ENCODE measurements around the gene RNF123.

The RNF123 gene

GRCh38 chr3:49707113-49707480 lies 17.7 kb downstream of the RNF123 start:
- Histone ChIP-seq H3K36me3 (ENCODE audit: control insufficient read depth in 5 of 5, insufficient read depth in 5 of 5, low read length in 5 of 5) (peaks cover 0 to 68% (median 54%) of the 10 kb centered on the region in 5 donors), H3K9ac (ENCODE audit: low read length in 5 of 5) (peak overlapping the region in 1 of 5 donors; percentile 26), H3K4me3 (ENCODE audit: low read depth in 1 of 5, low read length in 5 of 5) (no peak overlapping the region), H3K27me3 (ENCODE audit: control insufficient read depth in 5 of 5, insufficient read depth in 4 of 5, low read length in 5 of 5) (no peaks in the 10 kb centered on the region), H3K4me1 (ENCODE audit: control insufficient read depth in 5 of 5, insufficient read depth in 5 of 5, low read length in 5 of 5) (no peaks in the 10 kb centered on the region), H3K9me3 (ENCODE audit: control insufficient read depth in 5 of 5, low read length in 5 of 5) (no peaks in the 10 kb centered on the region), H3K27ac (ENCODE audit: low read depth, low read length) (no peak overlapping the region)

- H3K9me3 ChIP-seq (ENCODE audit: control insufficient read depth in 5 of 5, low read length in 5 of 5), result no peaks in the 10 kb centered on the region
- H3K36me3 ChIP-seq (ENCODE audit: control insufficient read depth in 5 of 5, insufficient read depth in 5 of 5, low read length in 5 of 5), result peaks cover 0 to 69% (median 49%) of the 10 kb centered on the region in 5 donors
- no peak overlapping the region for H3K27ac ChIP-seq (ENCODE audit: low read depth, low read length)
- no peaks in the 10 kb centered on the region for H3K27me3 ChIP-seq (ENCODE audit: control insufficient read depth in 5 of 5, insufficient read depth in 4 of 5, low read length in 5 of 5)
- no peak overlapping the region for H3K9ac ChIP-seq (ENCODE audit: low read length in 5 of 5)
- no peak overlapping the region for H3K4me3 ChIP-seq (ENCODE audit: low read depth in 1 of 5, low read length in 5 of 5)
- H3K4me1 ChIP-seq (ENCODE audit: control insufficient read depth in 5 of 5, insufficient read depth in 5 of 5, low read length in 5 of 5), result no peaks in the 10 kb centered on the region
Observed at GRCh38 chr3:49709852-49710251, 20.5 kb downstream of the RNF123 start.

GRCh38 chr3:49711489-49711888 lies 22.1 kb downstream of the RNF123 start:
- H3K4me3 ChIP-seq (ENCODE audit: low read depth in 1 of 5, low read length in 5 of 5), result no peak overlapping the region
- no peaks in the 10 kb centered on the region for H3K27me3 ChIP-seq (ENCODE audit: control insufficient read depth in 5 of 5, insufficient read depth in 4 of 5, low read length in 5 of 5)
- no peak overlapping the region for H3K27ac ChIP-seq (ENCODE audit: low read depth, low read length)
- H3K4me1 ChIP-seq (ENCODE audit: control insufficient read depth in 5 of 5, insufficient read depth in 5 of 5, low read length in 5 of 5), result no peaks in the 10 kb centered on the region
- peaks cover 0 to 69% (median 44%) of the 10 kb centered on the region in 5 donors for H3K36me3 ChIP-seq (ENCODE audit: control insufficient read depth in 5 of 5, insufficient read depth in 5 of 5, low read length in 5 of 5)
- no peaks in the 10 kb centered on the region for H3K9me3 ChIP-seq (ENCODE audit: control insufficient read depth in 5 of 5, low read length in 5 of 5)
- H3K9ac ChIP-seq (ENCODE audit: low read length in 5 of 5), result no peak overlapping the region

GRCh38 chr3:49712166-49712565 lies 22.8 kb downstream of the RNF123 start:
- H3K9ac ChIP-seq (ENCODE audit: low read length in 5 of 5), result no peak overlapping the region
- no peak overlapping the region for H3K4me3 ChIP-seq (ENCODE audit: low read depth in 1 of 5, low read length in 5 of 5)
- no peaks in the 10 kb centered on the region for H3K27me3 ChIP-seq (ENCODE audit: control insufficient read depth in 5 of 5, insufficient read depth in 4 of 5, low read length in 5 of 5)
- H3K36me3 ChIP-seq (ENCODE audit: control insufficient read depth in 5 of 5, insufficient read depth in 5 of 5, low read length in 5 of 5), result peaks cover 0 to 64% (median 40%) of the 10 kb centered on the region in 5 donors
- H3K9me3 ChIP-seq (ENCODE audit: control insufficient read depth in 5 of 5, low read length in 5 of 5), result no peaks in the 10 kb centered on the region
- no peak overlapping the region for H3K27ac ChIP-seq (ENCODE audit: low read depth, low read length)
- H3K4me1 ChIP-seq (ENCODE audit: control insufficient read depth in 5 of 5, insufficient read depth in 5 of 5, low read length in 5 of 5), result peaks cover 0 to 3% (median 0%) of the 10 kb centered on the region in 5 donors

DNA sequence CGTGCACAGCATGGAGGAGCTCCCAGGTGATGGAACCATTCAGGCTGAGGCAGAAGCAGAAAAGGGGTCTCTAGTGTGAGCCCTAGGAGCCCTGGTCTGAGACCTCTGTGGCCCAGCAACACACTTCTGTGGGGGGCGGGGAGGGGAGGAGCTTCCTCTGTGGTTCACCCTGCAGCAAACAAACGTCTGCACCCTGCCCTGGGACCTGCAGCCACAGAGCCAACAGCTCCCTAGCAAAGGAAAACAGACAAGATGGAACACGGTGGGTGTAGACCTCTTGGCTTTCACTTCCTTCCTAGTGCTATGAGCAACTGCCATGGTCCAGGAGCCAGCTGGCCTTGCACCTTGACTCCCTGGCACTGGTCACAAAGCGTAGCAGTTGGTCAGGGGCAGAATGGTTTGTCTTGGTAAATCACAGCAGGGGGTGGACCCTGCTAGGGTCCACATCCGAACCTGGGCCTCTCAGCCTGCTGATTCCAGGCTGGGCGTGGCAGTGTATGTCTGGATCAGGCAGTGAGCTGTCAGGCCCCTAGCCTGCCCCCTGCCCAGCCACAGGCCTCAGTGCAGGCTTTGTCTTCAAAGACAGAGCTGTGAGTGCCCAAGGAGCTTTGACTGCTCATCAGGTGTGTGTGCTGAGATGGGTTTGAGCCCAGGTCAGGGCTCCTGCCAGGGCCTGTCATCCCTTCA lies 23.4 kb downstream of the RNF123 start:
- Histone ChIP-seq H3K27me3 (ENCODE audit: control insufficient read depth in 5 of 5, insufficient read depth in 4 of 5, low read length in 5 of 5) (no peaks in the 10 kb centered on the region), H3K9me3 (ENCODE audit: control insufficient read depth in 5 of 5, low read length in 5 of 5) (no peaks in the 10 kb centered on the region), H3K27ac (ENCODE audit: low read depth, low read length) (no peak overlapping the region), H3K9ac (ENCODE audit: low read length in 5 of 5) (no peak overlapping the region), H3K4me1 (ENCODE audit: control insufficient read depth in 5 of 5, insufficient read depth in 5 of 5, low read length in 5 of 5) (peaks cover 0 to 3% (median 0%) of the 10 kb centered on the region in 5 donors), H3K36me3 (ENCODE audit: control insufficient read depth in 5 of 5, insufficient read depth in 5 of 5, low read length in 5 of 5) (peaks cover 0 to 61% (median 37%) of the 10 kb centered on the region in 5 donors), H3K4me3 (ENCODE audit: low read depth in 1 of 5, low read length in 5 of 5) (no peak overlapping the region)

DNA sequence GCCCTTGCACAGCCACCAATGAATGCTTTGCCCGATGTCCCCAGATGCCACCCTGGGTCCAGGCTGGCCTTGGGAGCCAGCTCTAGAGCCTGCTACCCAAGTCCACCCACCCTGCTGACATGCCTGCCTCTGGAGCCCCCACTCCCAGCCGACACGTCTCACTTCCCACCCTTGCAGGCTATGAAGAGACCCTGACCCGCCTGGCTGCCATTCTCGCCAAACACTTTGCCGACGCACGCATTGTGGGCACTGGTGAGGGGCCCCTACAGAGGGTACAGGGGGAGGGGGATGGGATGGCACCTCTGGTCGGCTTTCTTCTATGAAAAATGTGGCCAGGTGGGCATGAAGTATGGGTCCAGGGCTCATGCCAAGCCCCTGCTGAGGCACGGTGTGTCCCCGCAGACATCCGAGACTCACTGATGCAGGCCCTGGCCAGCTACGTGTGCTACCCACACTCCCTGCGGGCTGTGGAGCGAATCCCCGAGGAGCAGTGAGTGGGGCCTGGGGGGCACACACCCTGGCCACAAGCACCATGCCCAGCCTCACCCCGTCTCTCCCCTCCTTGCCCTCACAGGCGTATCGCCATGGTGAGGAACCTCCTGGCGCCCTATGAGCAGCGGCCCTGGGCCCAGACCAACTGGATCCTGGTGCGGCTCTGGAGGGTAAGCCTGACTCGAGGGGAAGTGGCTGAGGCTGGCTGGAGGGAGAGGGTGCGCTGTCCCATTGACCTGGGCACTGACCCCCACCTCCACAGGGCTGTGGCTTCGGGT lies 24.2 kb downstream of the RNF123 start:
- H3K4me1 ChIP-seq (ENCODE audit: control insufficient read depth in 5 of 5, insufficient read depth in 5 of 5, low read length in 5 of 5), result peaks cover 0 to 8% (median 3%) of the 10 kb centered on the region in 5 donors
- H3K27ac ChIP-seq (ENCODE audit: low read depth, low read length), result no peak overlapping the region
- H3K4me3 ChIP-seq (ENCODE audit: low read depth in 1 of 5, low read length in 5 of 5), result no peak overlapping the region
- H3K36me3 ChIP-seq (ENCODE audit: control insufficient read depth in 5 of 5, insufficient read depth in 5 of 5, low read length in 5 of 5), result peaks cover 0 to 56% (median 31%) of the 10 kb centered on the region in 5 donors
- H3K9ac ChIP-seq (ENCODE audit: low read length in 5 of 5), result no peak overlapping the region
- H3K27me3 ChIP-seq (ENCODE audit: control insufficient read depth in 5 of 5, insufficient read depth in 4 of 5, low read length in 5 of 5), result no peaks in the 10 kb centered on the region
- no peaks in the 10 kb centered on the region for H3K9me3 ChIP-seq (ENCODE audit: control insufficient read depth in 5 of 5, low read length in 5 of 5)

DNA sequence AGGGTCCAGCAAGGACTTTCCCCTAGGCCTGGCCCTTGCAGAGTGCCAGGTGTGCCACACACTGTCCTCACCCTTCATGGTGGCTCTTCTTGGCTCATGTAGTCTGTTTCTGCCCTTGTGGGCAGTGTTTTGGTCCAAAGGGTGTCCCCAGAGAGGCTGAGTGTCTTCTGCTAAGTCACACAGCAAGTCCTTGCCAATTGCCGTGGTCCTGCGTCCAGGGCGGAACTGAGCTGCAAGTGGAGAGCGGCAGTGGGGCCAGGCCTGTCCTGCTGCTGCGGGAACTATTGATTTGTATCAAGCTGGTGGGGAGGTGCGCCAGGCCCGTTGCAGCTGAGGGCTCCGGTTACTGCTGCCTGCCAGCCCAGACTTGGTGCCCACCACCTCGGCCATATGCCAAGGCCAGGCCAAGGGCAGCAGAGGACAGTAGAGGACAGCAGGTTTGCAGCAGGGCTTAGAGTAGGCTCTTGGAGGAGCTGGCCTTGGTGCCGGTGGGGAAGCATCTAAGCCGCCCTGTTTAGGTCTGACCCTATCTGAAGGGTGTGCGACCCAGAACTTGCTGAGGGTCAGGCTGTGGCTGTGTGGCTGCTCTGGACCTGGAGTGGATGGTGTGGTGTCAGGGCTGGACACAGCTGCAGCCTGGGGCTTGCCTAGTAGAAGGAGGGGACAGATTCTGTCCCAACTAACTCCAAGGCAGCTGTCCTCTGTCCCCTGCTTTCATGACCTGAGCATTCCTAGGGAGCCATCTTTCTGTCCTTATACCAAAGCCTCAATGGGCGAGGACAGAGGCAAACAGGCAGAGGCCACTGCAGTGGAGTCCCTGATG lies 25.6 kb downstream of the RNF123 start:
- Histone ChIP-seq H3K36me3 (ENCODE audit: control insufficient read depth in 5 of 5, insufficient read depth in 5 of 5, low read length in 5 of 5) (peaks cover 0 to 56% (median 30%) of the 10 kb centered on the region in 5 donors), H3K4me1 (ENCODE audit: control insufficient read depth in 5 of 5, insufficient read depth in 5 of 5, low read length in 5 of 5) (peaks cover 0 to 21% (median 16%) of the 10 kb centered on the region in 5 donors), H3K4me3 (ENCODE audit: low read depth in 1 of 5, low read length in 5 of 5) (no peak overlapping the region), H3K27ac (ENCODE audit: low read depth, low read length) (no peak overlapping the region), H3K9me3 (ENCODE audit: control insufficient read depth in 5 of 5, low read length in 5 of 5) (no peaks in the 10 kb centered on the region), H3K27me3 (ENCODE audit: control insufficient read depth in 5 of 5, insufficient read depth in 4 of 5, low read length in 5 of 5) (peaks cover 0 to 2% (median 0%) of the 10 kb centered on the region in 5 donors), H3K9ac (ENCODE audit: low read length in 5 of 5) (no peak overlapping the region)

DNA sequence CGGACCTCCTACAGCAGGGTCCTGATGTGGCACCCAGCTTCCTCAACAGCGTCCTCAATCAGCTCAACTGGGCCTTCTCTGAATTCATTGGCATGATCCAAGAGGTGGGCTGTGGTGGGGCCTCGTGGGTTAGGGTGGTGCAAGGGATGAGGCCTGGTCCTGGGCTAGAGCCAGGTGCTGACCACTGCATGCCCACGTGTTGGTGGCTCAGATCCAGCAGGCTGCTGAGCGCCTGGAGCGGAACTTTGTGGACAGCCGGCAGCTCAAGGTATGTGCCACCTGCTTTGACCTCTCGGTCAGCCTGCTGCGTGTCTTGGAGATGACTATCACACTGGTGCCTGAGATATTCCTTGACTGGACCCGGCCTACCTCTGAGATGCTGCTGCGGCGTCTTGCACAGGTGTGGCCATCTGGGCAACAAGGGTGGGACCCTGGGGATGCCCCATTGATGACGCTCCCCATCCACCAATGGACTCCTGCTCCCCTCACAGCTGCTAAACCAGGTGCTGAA lies 26.3 kb downstream of the RNF123 start:
- Histone ChIP-seq H3K9me3 (ENCODE audit: control insufficient read depth in 5 of 5, low read length in 5 of 5) (no peaks in the 10 kb centered on the region), H3K27me3 (ENCODE audit: control insufficient read depth in 5 of 5, insufficient read depth in 4 of 5, low read length in 5 of 5) (peaks cover 0 to 2% (median 0%) of the 10 kb centered on the region in 5 donors), H3K9ac (ENCODE audit: low read length in 5 of 5) (no peak overlapping the region), H3K27ac (ENCODE audit: low read depth, low read length) (no peak overlapping the region), H3K36me3 (ENCODE audit: control insufficient read depth in 5 of 5, insufficient read depth in 5 of 5, low read length in 5 of 5) (peaks cover 0 to 56% (median 31%) of the 10 kb centered on the region in 5 donors), H3K4me1 (ENCODE audit: control insufficient read depth in 5 of 5, insufficient read depth in 5 of 5, low read length in 5 of 5) (peaks cover 0 to 28% (median 19%) of the 10 kb centered on the region in 5 donors), H3K4me3 (ENCODE audit: low read depth in 1 of 5, low read length in 5 of 5) (no peak overlapping the region)

- H3K27me3 ChIP-seq (ENCODE audit: control insufficient read depth in 5 of 5, insufficient read depth in 4 of 5, low read length in 5 of 5), result peaks cover 0 to 2% (median 0%) of the 10 kb centered on the region in 5 donors
- no peak overlapping the region for H3K4me3 ChIP-seq (ENCODE audit: low read depth in 1 of 5, low read length in 5 of 5)
- H3K9me3 ChIP-seq (ENCODE audit: control insufficient read depth in 5 of 5, low read length in 5 of 5), result no peaks in the 10 kb centered on the region
- peaks cover 0 to 28% (median 19%) of the 10 kb centered on the region in 5 donors for H3K4me1 ChIP-seq (ENCODE audit: control insufficient read depth in 5 of 5, insufficient read depth in 5 of 5, low read length in 5 of 5)
- no peak overlapping the region for H3K9ac ChIP-seq (ENCODE audit: low read length in 5 of 5)
- H3K36me3 ChIP-seq (ENCODE audit: control insufficient read depth in 5 of 5, insufficient read depth in 5 of 5, low read length in 5 of 5), result peaks cover 0 to 59% (median 32%) of the 10 kb centered on the region in 5 donors
- H3K27ac ChIP-seq (ENCODE audit: low read depth, low read length), result no peak overlapping the region
Observed at GRCh38 chr3:49716169-49716568, 26.8 kb downstream of the RNF123 start.
